Activated naive CD8-positive, alpha-beta T cell treated with anti-CD3 and anti-CD28 coated beads, Interleukin-2, amount 50 U/mL, for 24 hours (primary cell): ENCODE results near the gene OLFML2B.
"Not testable (repeated sequence)": the region's sequence is repeated elsewhere in the genome, so short reads cannot be mapped to it uniquely, and the experiment has no call there.

ENCODE experiments used
- ATAC-seq: fragments of 150-1000 bp; cut with Tn5 transposase; one replicate; pipeline ENCODE4 v1.10.0; 2021
- DNase-seq: peaks from one replicate; pipeline ENCODE4 v3.0.0; 2021
- H3K27ac Mint-ChIP-seq: one replicate; pipeline ENCODE4 v1.8.0; 2021; ENCODE audit warnings: mild to moderate bottlenecking, mixed read lengths
- H3K27me3 Mint-ChIP-seq: one replicate; pipeline ENCODE4 v1.8.0; 2021; ENCODE audit warnings: mixed read lengths
- H3K36me3 Mint-ChIP-seq: one replicate; pipeline ENCODE4 v1.8.0; 2021; ENCODE audit warnings: low read depth, mixed read lengths
- H3K4me1 Mint-ChIP-seq: one replicate; pipeline ENCODE4 v1.8.0; 2021; ENCODE audit warnings: mixed read lengths
- H3K4me3 Mint-ChIP-seq: one replicate; pipeline ENCODE4 v1.8.0; 2021; ENCODE audit warnings: mild to moderate bottlenecking, moderate library complexity, mixed read lengths
- H3K9me3 Mint-ChIP-seq: one replicate; pipeline ENCODE4 v1.8.0; 2021; ENCODE audit warnings: mixed read lengths

Gene OLFML2B

DNA sequence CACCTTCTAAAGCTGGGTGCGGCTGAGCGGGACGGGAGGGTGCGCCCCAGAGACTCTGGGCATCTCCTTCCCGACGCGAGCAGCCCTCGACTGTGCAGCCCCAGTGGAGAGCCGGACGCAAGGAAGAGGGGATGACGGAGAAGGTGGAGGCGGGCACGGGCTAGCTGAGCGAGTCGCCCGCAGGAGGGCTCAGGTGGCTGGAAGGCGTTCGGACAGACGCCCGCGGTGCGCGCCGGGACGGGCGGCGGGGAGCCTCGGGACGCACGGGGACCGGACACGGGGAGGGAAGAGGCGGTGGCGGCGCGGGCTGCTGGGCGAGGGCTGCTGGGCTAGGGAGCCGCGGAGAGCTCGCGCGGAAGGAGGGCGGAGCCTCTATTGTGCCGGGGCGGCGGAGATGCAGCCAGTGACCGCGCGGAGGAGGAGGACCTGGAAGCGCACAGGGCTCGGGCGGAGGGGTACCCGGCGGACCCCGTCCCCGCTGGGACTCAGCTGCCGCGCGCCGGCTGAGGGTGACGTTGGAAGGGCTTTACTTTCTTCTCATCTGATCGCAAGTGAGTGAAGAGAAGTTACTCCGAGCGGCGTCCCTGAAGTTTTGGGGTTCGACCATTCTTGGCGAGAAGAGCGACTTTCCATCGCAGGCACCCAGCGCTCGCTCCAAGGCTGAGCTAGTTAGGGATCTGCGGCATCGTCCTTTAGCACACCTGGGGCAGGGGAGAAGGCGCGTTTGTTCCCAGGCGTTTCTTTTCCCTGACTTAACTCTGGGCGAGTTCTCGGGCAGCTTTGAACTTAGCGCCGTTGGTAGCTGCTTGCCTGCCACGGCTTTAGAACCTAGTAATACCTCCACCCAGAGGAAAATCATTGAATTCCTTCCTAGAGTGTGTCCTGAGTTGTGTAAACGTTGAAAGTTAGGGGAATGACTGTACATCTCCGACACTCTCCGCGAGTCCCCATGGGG lies at the start of gene OLFML2B:
OLFML2B (minus strand) TSS at position 323 of the 955 bp plus-strand sequence. CDS start 439 bp downstream, outside the sequence.
- peak within 1 kb of the TSS; percentile 82 for H3K4me3 Mint-ChIP-seq
- peak; percentile 53 for DNase-seq
- H3K4me1 Mint-ChIP-seq, result peaks cover 4% of the 10 kb centered on the region
- H3K9me3 Mint-ChIP-seq, result no peaks in the 10 kb centered on the region
- H3K27me3 Mint-ChIP-seq, result peaks cover 49% of the 10 kb centered on the region
- H3K36me3 Mint-ChIP-seq, result no peaks in the 10 kb centered on the region
- peak; percentile 84 for ATAC-seq
- no peak within 1 kb of the TSS for H3K27ac Mint-ChIP-seq

DNA sequence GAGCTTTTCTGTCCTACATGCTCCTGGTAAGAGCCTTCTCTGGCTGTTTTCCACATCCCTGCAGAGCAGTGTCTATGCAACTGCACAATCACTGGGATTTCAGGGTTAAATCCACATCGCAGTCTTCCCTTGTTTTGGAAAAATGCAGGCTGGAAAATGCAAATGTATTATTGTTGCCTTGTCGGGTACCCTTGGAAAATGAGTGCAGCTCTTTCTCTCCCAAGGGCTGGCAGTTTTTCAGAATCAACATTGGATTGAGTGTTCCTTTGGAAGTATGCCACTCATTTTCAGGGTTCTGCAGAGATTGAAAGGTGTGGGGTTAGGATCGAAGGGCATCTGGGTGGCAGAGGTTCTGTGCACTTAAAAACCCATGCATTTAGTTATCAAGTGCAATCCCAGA lies 49.1 kb upstream of the OLFML2B start:
- DNase-seq (no peak), ATAC-seq (no peak)
- no peaks in the 10 kb centered on the region for H3K36me3 Mint-ChIP-seq
- H3K27ac Mint-ChIP-seq, result no peak overlapping the region
- H3K4me3 Mint-ChIP-seq, result no peak overlapping the region
- H3K9me3 Mint-ChIP-seq, result no peaks in the 10 kb centered on the region
- H3K27me3 Mint-ChIP-seq, result peaks cover 64% of the 10 kb centered on the region
- H3K4me1 Mint-ChIP-seq, result no peaks in the 10 kb centered on the region

DNA sequence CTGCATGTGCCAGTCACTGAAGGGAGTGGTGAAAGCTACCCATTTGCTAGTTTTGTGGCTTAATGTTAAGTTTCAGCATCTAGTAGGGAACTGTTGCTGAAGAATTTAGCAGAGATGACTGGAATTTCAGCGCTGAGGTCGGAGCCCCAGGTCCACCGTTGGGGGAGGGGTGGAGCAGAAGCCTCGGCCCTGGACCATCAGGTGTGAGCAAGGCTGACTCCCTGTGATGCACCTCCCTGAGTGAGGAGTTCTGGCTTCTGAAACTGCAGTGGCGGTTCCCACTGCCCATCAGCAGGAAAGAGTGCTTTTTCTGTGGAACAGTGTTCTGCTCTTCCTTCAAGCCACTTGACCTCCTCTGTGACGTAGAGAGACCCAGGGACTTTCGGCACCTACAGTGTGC lies 47.2 kb upstream of the OLFML2B start:
- Mint-ChIP-seq H3K4me1 (no peaks in the 10 kb centered on the region), H3K36me3 (no peaks in the 10 kb centered on the region), H3K9me3 (no peaks in the 10 kb centered on the region), H3K4me3 (peak overlapping the region; percentile 68), H3K27ac (no peak overlapping the region), H3K27me3 (peaks cover 60% of the 10 kb centered on the region)
- no peak for ATAC-seq
- no peak for DNase-seq

DNA sequence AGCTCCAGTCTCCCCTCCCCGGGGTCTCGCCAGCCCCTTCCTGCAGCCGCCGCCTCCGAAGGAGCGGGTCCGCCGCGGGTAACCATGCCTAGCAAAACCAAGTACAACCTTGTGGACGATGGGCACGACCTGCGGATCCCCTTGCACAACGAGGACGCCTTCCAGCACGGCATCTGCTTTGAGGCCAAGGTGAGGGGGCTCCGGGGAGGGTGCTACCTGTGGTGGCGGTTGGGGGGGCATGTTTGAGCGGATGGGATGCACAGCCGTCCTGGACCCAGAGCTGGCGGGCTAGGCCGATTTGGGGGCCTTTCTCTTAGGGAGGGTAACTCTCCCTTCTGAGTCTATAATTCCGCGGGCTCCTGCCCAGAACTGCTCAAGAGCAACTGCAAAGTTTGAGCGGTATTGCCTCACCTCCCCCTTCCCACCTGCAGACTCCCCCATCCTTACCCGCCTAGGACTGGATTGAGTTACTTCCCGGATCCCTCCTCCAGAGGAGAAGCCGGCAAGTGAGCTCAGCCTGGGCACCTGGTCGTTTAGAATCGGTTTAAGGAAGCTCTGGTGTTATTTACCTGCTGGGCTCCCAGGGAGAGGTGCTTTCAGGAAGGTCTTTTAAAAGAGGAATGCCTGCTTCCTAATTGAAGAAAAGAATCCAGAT lies 46.6 kb upstream of the OLFML2B start:
- H3K27ac Mint-ChIP-seq, result no peak overlapping the region
- no peaks in the 10 kb centered on the region for H3K4me1 Mint-ChIP-seq
- no peaks in the 10 kb centered on the region for H3K9me3 Mint-ChIP-seq
- peaks cover 58% of the 10 kb centered on the region for H3K27me3 Mint-ChIP-seq
- peak overlapping the region; percentile 68 for H3K4me3 Mint-ChIP-seq
- H3K36me3 Mint-ChIP-seq, result no peaks in the 10 kb centered on the region
- DNase-seq (peak; percentile 3), ATAC-seq (no peak)

DNA sequence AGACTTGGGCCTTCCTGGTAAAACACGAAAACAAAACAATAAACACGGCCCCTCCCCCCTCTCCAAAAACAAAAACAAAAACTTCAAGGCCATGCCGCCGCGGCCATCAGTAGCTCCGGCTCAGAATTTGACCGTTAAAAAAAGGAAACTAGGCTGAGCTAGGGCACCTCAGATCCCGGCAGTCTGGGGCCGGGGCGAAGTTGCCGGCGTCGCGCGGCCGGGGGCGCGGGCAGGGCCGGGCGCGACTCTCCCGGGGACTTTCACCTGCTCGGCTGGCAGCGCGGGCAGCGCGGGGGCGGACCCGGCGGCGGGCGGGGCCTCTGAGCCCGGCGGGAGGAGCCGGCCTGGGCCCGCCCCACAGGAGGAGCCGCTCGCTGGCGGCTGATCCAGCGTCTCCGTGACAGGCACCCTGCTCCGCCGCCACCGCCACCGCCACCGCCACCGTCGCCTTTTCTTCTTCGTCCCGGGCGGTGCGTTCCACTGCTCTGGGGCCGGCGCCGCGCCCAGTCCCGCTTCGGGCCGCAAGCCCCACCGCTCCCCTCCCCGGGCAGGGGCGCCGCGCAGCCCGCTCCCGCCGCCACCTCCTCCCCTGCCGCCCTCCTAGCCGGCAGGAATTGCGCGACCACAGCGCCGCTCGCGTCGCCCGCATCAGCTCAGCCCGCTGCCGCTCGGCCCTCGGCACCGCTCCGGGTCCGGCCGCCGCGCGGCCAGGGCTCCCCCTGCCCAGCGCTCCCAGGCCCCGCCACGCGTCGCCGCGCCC lies 45.8 kb upstream of the OLFML2B start, which contains the start of gene NOS1AP:
NOS1AP (plus strand) TSS at position 358 of the 760 bp plus-strand sequence. CDS start 487 bp downstream, outside the sequence.
- Mint-ChIP-seq H3K27me3 (peaks cover 61% of the 10 kb centered on the region), H3K4me1 (no peaks in the 10 kb centered on the region), H3K4me3 (peak within 1 kb of the TSS; percentile 68), H3K9me3 (no peaks in the 10 kb centered on the region), H3K36me3 (no peaks in the 10 kb centered on the region), H3K27ac (no peak within 1 kb of the TSS)
- DNase-seq (peak; percentile 82), ATAC-seq (peak; percentile 98)

DNA sequence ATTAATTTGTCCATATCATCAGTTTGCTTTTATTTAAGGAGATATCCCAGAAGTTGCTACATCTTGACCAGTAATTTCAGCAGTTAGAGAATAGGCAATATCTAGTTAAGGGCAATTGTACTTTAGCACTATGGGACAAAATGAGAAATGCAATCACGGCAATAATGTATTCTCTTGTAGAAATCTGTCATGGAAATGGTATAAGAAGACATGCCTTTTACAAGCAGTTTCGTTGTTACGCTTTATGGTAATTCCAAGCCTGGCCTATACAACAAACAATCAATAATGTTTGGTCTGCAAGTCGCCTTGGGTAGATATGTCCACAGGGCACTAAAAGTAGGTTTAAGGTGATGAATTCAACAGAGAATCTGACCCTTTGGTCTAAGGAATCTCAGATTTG lies 44.6 kb upstream of the OLFML2B start:
- DNase-seq (no peak), ATAC-seq (no peak)
- Mint-ChIP-seq H3K4me1 (no peaks in the 10 kb centered on the region), H3K27ac (no peak overlapping the region), H3K9me3 (no peaks in the 10 kb centered on the region), H3K4me3 (no peak overlapping the region), H3K27me3 (peaks cover 58% of the 10 kb centered on the region), H3K36me3 (no peaks in the 10 kb centered on the region)

DNA sequence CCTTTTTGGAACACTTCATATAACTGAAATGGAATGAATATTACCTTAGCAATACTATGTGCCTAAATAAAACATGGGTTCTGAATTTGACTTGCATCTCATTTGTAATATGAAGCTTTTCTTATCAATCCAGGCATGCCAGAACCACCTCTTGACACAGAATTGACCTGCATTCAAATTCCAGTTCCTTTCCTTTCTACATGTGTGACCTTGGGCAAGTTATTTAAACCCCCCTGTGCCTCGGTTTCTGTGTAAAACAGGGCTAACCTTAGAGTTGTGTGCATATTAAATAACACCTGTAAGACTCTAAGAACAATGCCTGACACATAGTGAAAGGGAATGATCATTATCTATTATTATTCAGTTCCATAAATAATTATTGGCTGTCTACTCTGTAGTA lies 43.8 kb upstream of the OLFML2B start:
- Mint-ChIP-seq H3K4me3 (no peak overlapping the region), H3K36me3 (no peaks in the 10 kb centered on the region), H3K27me3 (peaks cover 54% of the 10 kb centered on the region), H3K9me3 (no peaks in the 10 kb centered on the region), H3K27ac (no peak overlapping the region), H3K4me1 (no peaks in the 10 kb centered on the region)
- no peak for DNase-seq
- no peak for ATAC-seq

DNA sequence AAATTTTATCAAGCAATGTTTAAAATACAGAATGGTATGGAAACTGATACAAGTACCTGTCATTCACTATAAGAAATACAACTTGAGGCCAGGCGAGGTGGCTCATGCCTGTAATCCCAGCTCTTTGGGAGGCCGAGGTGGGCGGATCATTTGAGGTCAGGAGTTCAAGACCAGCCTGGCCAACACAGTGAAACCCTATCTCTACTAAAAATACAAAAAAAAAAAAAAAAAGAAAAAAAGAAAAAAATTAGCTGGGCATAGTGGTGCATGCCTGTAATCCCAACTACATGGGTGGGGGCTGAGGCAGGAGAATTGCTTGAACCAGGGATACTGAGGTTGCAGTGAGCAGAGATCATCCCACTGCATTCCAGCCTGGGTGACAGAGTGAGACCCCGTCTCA lies 43.2 kb upstream of the OLFML2B start:
- not testable (repeated sequence) for H3K36me3 Mint-ChIP-seq, DNase-seq, H3K4me1 Mint-ChIP-seq, H3K4me3 Mint-ChIP-seq, ATAC-seq, H3K27ac Mint-ChIP-seq, H3K9me3 Mint-ChIP-seq
- peaks cover 49% of the 10 kb centered on the region for H3K27me3 Mint-ChIP-seq

DNA sequence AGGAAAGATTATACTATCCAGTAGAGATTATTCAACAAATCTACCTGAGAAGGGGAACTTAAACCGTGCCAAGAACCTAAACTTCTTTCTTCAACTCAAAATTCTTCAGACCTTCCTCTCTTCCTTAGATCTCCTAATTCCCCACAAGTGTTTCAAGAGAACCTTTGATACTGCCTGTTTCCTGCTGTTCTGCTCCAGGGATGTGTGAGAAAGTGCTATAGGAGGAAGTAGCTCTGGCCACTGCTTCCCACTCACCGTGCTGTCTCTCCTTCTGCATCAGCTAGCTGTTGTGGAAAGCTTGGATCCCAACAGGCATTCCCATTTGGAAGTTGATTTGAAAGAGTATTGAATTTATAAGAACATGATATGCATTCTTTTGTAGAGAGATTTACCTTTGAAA lies 41.3 kb upstream of the OLFML2B start:
- no peaks in the 10 kb centered on the region for H3K4me1 Mint-ChIP-seq
- H3K27me3 Mint-ChIP-seq, result peaks cover 32% of the 10 kb centered on the region
- no peak overlapping the region for H3K27ac Mint-ChIP-seq
- ATAC-seq, result no peak
- no peak for DNase-seq
- H3K9me3 Mint-ChIP-seq, result no peaks in the 10 kb centered on the region
- H3K36me3 Mint-ChIP-seq, result no peaks in the 10 kb centered on the region
- H3K4me3 Mint-ChIP-seq, result no peak overlapping the region

DNA sequence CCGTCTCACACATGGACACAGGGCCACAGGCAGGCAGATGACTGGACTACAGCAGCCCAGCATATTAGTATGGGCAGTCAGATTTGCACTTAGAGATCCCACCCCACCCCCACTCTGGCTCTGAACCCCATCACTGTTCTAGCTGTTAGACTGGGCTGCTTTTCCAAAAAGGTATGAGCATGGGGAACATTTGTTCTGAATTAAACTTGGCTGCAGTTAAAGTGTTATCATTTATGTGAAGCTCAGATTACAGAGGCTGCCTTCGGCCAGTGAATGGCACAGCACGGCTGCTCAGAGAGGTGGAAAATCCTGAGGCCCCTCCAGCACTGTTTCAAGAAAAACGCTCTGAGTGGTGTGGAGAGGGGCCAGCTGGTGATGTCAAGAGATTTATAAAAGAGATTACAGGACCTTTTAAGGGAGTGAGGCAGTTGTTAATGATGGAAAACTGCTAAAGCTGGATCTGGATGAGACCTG lies 38.9 kb upstream of the OLFML2B start:
- ATAC-seq (no peak), DNase-seq (no peak)
- no peaks in the 10 kb centered on the region for H3K9me3 Mint-ChIP-seq
- no peaks in the 10 kb centered on the region for H3K36me3 Mint-ChIP-seq
- no peak overlapping the region for H3K4me3 Mint-ChIP-seq
- no peaks in the 10 kb centered on the region for H3K4me1 Mint-ChIP-seq
- no peak overlapping the region for H3K27ac Mint-ChIP-seq
- H3K27me3 Mint-ChIP-seq, result peaks cover 19% of the 10 kb centered on the region

DNA sequence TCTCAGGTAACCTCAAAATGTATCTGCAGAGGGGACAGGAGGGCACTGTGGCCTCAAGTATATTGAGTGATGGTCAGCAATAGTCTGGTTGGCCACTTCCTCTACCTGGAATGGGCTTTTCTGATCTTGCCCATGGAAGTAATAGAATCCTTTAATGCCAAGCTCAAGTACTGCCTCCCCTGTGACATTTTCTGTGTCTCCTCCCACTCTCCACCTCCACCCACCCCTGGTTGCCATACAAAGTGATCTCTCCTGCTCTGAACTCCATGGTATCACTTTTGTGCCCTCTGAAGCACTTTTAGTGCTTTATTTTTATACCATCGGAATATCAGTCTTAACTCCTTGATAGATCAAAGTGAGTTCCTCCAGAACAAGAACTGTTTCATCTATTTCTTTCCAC lies 36.6 kb upstream of the OLFML2B start:
- ATAC-seq (no peak), DNase-seq (no peak)
- no peaks in the 10 kb centered on the region for H3K36me3 Mint-ChIP-seq
- H3K27ac Mint-ChIP-seq, result no peak overlapping the region
- H3K27me3 Mint-ChIP-seq, result peaks cover 11% of the 10 kb centered on the region
- no peaks in the 10 kb centered on the region for H3K9me3 Mint-ChIP-seq
- H3K4me1 Mint-ChIP-seq, result no peaks in the 10 kb centered on the region
- no peak overlapping the region for H3K4me3 Mint-ChIP-seq

DNA sequence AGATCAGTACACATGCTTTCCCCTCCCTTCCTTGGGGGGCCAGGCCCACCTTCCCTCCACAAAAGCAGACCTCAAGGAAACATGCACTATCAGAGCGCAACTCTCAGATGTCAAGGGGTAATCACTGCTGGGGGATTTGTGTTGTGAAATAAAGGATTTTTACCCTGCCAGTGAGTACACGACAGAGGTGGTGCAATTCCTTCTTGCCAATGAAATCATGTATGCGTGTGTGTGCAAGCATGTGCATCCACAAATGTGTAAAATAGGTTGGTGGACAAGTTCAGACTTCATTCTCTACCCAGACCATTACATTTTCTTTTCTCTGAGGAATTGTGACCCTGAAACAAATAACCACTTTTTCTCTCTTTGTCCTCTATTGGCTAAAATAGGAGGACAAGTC lies 36.1 kb upstream of the OLFML2B start:
- ATAC-seq, result no peak
- no peaks in the 10 kb centered on the region for H3K9me3 Mint-ChIP-seq
- no peaks in the 10 kb centered on the region for H3K4me1 Mint-ChIP-seq
- H3K27ac Mint-ChIP-seq, result no peak overlapping the region
- H3K36me3 Mint-ChIP-seq, result no peaks in the 10 kb centered on the region
- H3K4me3 Mint-ChIP-seq, result no peak overlapping the region
- H3K27me3 Mint-ChIP-seq, result peaks cover 5% of the 10 kb centered on the region
- DNase-seq, result no peak

DNA sequence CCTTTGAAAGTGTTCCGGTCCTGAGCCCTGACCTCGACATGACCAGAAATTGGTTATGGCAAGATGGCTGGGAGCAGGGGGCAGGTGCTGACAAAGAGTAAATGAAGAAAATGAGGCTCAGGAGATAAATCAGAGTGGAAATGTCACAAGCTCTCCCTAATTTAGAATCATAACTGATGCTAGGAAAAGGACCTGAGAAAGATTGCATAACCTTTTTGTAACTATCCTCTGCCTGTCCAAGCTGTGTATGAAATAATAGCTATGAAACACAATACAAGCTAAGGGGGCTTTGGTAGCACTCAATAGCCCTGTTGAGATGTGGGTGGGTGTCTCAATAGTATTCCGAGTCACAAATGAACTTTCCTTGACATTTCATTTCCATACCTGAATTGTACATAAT lies 32.9 kb upstream of the OLFML2B start:
- DNase-seq (no peak), ATAC-seq (no peak)
- Mint-ChIP-seq H3K36me3 (no peaks in the 10 kb centered on the region), H3K27me3 (peaks cover 6% of the 10 kb centered on the region), H3K27ac (no peak overlapping the region), H3K9me3 (no peaks in the 10 kb centered on the region), H3K4me1 (no peaks in the 10 kb centered on the region), H3K4me3 (no peak overlapping the region)

DNA sequence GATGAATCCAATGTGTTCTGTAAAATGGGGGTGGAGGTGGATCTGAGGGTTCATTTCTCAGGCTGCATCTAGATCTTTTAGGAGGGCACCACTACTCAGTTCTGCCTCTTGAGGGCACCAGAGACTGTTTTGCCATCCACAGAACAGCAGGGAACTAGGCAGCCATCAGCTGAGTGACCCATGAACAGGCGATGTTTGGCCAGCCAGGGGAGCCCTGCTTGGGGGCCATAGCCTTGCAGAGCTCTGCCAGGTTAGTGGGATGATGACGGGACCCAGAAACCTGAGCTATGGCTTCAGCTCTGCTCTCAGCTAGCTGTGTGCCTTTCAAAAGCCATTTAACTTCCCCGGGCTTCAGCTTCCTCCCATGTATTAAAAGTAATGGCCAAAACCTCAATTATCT lies 32.4 kb upstream of the OLFML2B start:
- H3K27ac Mint-ChIP-seq, result no peak overlapping the region
- no peaks in the 10 kb centered on the region for H3K4me1 Mint-ChIP-seq
- no peaks in the 10 kb centered on the region for H3K36me3 Mint-ChIP-seq
- ATAC-seq (peak; percentile 69), DNase-seq (peak; percentile 46)
- peaks cover 6% of the 10 kb centered on the region for H3K27me3 Mint-ChIP-seq
- H3K9me3 Mint-ChIP-seq, result no peaks in the 10 kb centered on the region
- H3K4me3 Mint-ChIP-seq, result no peak overlapping the region
